ENCODE data around the gene GNB3.
A peak's percentile ranks its signal among the peaks of the same experiment; 100 is the strongest.

The GNB3 gene

GRCh38 chr12:6839482-6840201 is 1.1 kb upstream of the GNB3 start:
- no peak for DNase-seq

DNA sequence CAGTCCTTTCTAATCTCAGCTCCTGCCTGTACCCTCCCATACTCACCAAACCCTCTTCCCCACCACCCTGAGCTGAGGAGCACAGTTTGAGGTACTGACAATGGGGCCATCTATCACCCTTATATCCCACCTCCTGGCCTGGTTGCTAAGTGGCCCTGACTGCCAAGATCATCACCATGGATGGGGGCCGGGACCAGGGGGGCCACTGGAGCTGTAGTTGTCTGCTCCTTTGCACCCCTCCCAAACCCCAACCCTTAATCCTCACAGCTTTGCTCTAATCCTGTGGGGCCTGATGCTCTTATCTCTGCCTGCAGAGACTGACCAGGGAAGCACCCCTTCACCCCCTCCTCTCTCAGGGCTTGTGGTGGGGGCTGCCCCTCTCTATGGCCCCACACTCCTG is 395 bp upstream of the GNB3 start:
- DNase-seq = no peak

DNA sequence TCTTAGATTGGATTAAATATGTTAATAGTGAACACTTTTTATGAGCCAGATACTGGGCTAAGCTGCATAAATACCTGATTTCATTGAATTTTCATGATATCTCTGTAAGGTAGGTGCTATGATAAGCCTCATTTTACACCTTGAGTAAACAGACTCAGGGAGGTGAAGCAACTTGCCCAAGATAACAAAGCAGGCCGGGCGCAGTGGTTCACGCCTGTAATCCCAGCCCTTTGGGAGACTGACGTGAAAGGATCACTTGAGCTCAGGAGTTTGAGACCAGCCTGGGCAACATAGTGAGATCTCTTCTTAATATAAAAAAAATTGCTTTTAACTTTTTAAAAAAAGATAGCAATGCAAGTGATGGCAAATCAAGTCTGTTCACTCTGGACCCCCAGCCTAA is 1.4 kb downstream of the GNB3 start:
- no peak for DNase-seq

- DNase-seq = no peak
Observed at GRCh38 chr12:6843118-6843902, 2.6 kb downstream of the GNB3 start.

GRCh38 chr12:6845395-6845794 is 4.7 kb downstream of the GNB3 start:
- DNase-seq = no peak

DNA sequence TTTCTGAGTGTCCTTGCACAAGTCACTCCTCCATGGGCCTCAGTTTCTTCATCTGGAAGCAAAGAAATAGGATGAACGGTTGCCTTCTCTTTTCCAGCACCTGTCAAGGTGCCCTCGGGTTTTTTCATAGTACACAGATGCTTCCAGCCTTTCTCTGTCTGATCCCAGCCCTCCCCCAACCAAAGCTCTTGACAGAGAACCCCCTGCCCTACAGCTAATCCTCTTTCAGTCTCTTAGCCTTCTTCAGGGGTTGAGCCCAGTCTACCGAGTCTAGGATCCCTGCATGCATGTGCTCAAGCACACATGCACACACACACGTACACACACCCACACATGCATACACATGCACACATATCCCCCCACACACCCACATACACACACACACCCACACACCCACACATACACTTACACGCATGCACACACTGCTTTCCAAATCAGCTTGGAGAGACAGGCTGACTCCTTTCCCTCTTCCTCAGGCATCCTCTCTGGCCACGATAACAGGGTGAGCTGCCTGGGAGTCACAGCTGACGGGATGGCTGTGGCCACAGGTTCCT is 5.7 kb downstream of the GNB3 start:
- no peak for DNase-seq

DNA sequence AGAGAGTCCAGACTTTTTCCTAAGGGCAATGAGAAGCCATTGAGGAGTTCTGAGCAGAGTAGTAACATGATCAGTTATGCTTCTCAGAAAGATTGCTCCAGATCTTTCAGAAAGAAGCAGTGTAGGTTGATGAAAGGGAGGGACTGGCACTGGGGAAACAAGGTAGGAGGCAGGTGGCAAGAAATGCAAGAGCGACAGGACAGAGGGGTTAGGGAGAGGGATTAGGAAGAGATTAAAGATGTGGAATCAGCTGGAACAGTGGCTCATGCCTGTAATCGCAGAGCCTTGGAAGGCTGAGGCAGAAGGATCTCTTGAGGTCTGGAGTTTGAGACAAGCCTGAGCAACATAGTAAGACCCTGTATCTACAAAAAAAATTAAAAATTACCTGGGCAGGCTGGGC is 7.0 kb downstream of the GNB3 start:
- DNase-seq = no peak

DNA sequence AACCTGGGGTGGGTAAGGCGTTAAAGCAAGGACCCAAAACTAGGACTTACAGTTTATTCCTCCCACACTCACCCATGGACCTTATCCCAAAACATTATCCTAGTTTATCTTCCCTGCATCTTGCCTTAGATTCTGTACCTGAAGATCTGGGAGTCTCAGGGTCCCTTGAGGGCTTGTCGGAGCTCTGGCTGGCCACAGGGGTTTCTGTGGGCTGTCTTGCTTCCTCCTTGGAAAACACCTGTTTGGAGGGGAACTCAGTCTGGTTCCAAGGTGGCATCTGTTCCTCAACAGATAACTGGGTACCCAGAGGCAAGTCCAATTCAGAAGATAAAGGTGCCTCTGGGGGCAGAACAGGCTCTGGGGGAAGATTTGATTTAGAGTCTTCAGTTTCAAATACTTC is 8.7 kb downstream of the GNB3 start:
- DNase-seq = no peak

GRCh38 chr12:6849976-6850560 is 9.3 kb downstream of the GNB3 start:
- no peak for DNase-seq

DNA sequence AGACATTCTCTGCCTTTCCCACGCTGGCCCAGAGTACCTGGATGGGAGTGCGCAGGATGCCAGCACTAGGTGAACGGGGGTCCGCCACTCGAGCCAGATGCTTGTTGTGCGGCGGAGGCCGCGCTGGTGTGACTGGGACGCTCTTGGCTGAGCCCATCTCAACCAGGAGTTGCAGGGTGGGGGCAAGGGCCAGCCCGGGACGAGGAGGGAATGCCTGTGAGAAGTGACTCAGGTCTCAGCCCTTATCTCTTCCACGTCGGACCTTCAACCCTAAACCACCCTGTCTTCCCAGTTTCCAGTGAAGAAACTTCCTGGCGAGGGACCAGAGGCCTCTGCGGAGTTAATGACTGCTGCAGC is 10.0 kb downstream of the GNB3 start:
- DNase-seq = no peak

DNA sequence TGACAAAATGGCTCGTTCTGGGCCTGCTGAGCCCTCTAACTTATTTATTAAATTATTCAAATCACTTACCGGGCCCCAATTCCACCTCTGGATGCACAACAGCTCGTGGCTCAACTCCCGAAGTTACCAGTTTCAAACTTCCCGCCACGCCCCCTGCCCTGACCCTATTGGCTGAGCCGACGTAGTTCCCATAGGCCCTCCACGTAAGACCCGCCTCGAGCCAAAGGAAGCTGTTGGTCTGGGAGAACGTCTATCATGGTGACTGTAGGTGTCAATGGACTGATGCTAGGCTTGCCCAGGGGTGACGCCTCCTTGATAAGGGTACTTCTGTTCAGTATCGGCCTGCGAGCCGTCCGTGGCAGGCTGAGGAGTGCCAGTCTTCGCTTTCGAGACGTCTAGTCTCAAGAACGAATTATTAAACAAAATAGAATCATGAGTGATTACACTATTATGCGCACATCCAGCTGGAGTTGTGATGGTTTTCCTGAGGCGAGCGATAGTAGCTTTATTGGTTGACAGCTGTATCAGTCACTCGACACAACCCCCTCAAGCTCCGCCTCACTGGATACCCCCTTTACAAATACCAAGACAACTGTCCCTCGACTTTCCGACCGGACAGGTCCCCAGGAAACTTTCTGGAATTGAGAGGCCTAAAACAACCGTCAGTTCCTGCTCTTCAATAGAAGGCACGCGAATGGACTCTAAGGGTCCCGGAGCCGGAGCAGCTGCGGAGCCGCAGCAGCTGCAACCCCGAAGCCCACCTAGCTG is 10.6 kb downstream of the GNB3 start, which contains the start of gene CDCA3:
TSS of gene CDCA3 (minus strand) at position 134 of the 768 bp plus-strand sequence. CDS start 334 bp downstream, outside the sequence.
- peak; percentile 96 to 98 for DNase-seq

GRCh38 chr12:6851921-6852650 is 11.4 kb downstream of the GNB3 start, which contains the start of gene USP5:
USP5 (plus strand) TSS chr12:6852150; CDS start chr12:6852180, 30 bp downstream.
- peak; percentile 97 to 98 for DNase-seq

GRCh38 chr12:6852651-6853354 is 12.1 kb downstream of the GNB3 start:
- DNase-seq = peak; percentile 80 to 86

DNA sequence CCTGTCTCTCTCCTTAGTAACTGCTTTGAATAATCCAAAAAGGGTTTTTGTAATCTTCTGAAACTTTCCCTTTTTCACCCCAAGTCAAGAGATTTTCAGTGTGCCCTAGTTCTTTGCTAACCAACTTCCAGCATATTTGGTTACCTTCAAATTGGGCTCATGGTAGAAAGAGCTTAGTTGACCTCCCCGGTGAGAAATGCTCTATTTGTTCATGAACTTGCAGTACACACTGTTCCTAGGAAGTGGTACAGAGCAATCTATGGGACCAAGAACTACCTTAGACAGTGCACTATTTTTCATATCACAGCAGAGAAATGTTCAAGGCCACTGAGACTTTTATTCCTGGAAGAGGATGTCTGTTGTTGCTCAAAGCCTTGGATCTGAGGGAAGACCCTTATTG is 12.9 kb downstream of the GNB3 start:
- no peak for DNase-seq

DNA sequence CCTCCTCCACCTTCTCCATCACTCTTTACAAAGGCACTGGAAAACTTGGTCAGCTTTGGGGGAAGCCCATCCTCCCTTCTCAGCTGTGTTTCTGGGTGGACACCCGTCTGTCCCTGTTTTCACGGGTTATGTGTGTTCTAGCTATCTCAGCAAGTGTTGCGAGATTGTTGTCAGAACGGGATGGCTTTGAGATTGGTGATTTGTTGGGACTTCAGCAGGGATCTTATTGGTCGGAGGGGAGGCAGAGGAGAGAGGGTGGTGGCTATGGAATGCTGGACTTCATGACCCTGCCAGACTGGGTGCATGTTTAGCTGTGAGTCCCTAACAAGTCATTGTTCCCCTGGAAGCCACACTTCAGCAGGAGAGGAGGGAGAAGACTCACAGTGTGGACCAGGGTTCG is 13.3 kb downstream of the GNB3 start:
- no peak for DNase-seq

DNA sequence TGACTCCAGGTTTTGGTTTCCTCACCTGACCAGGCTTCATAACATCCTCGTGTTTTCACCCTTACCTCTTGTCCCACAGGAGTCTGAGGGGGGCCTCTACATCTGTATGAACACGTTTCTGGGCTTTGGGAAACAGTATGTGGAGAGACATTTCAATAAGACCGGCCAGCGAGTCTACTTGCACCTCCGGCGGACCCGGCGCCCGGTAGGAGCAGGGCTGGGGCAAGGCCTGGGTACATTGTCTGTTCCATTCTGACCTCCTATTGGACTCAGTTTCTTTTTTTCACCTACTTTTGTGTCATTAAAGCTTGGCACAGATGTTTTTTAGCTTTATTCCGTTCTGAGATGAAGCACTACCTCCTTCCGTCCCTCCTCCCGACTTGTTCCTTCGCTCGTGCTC is 14.6 kb downstream of the GNB3 start:
- no peak for DNase-seq

DNA sequence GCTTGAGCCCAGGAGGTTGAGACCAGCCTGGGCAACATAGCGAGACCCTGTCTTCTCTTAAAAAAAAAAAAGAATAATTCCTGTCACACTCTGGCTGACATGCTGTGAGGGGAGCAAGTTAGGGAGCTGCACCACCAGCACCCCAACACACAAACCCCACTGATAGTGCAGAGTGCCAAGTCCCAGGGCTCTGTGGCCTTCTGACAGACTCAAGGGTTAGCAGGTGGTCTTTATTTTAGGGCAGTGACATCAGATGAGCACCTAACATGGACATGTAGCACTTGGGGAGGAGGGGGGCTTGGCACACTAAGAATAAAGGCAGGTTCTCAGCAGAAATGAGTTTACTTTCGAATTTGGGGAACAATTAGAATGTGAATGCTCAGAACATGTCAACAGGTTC is 18.1 kb downstream of the GNB3 start:
- no peak for DNase-seq

- no peak for DNase-seq
Observed at GRCh38 chr12:6860116-6860515, 19.4 kb downstream of the GNB3 start.

DNA sequence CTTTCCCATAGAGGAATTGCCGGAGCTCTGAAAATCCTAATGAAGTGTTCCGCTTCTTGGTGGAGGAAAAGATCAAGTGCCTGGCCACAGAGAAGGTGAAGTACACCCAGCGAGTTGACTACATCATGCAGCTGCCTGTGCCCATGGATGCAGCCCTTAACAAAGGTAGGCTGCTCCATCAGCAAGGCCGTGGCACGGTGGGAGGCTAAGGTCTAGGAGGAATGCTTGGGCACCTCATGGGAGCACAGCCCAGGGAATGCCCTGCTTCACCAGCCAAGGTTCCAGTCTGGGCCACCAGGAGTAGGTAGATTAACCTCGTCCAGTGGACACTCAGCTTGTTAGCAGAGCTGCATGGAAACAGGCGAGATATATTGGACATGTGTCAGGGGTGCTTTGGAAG is 20.2 kb downstream of the GNB3 start:
- no peak for DNase-seq

GRCh38 chr12:6861391-6861790 is 20.7 kb downstream of the GNB3 start:
- no peak for DNase-seq

- DNase-seq = no peak
Observed at GRCh38 chr12:6863033-6863432, 22.3 kb downstream of the GNB3 start.

Data from activated CD4-positive, alpha-beta T cell treated with anti-CD3 and anti-CD28 coated beads, Interleukin-2, amount 50 U/mL, for 48 hours (primary cell).